ENCODE results near the gene PITPNC1.
A peak's percentile ranks its signal among the peaks of the same experiment; 100 is the strongest.

PITPNC1 gene

GRCh38 chr17:67531291-67531690 lies 154.2 kb downstream of the PITPNC1 start:
- no peaks in the 10 kb centered on the region for H4K20me1 ChIP-seq (ENCODE audit: insufficient read depth, low read length)
- H2AFZ ChIP-seq (ENCODE audit: low read length): peak overlapping the region; percentile 16
- H3K9me3 ChIP-seq (replicated peaks; ENCODE audit: insufficient read depth, low read length): no peaks in the 10 kb centered on the region
- no peaks in the 10 kb centered on the region for H3K27me3 ChIP-seq (replicated peaks; ENCODE audit: insufficient read depth, low read length)
- peak overlapping the region; percentile 78 for H3K4me2 ChIP-seq (ENCODE audit: low read depth, low read length)
- no peaks in the 10 kb centered on the region for H3K36me3 ChIP-seq (replicated peaks; ENCODE audit: insufficient read depth, low read length)
- peak overlapping the region; percentile 27; the same call in 1 of the 2 replicates for H3K9ac ChIP-seq (ENCODE audit: low read length)
- H3K4me3 ChIP-seq (ENCODE audit: low read length): peak overlapping the region; percentile 51
- H3K9me2 ChIP-seq (replicated peaks; ENCODE audit: insufficient read depth, low read length): no peaks in the 10 kb centered on the region
- 0 out of 2 replicates have a peak, but pooled peaks cover 10% of the 10 kb centered on the region for H3K79me2 ChIP-seq (ENCODE audit: low read length)
- H3K27ac ChIP-seq (ENCODE audit: low read length): peak overlapping the region; percentile 0; the same call in 1 of the 2 replicates
- 0 out of 2 replicates have a peak, but pooled peaks cover 6% of the 10 kb centered on the region for H3K4me1 ChIP-seq (ENCODE audit: low read length)
- DNase-seq: peak; percentile 88
- TF ChIP-seq CTCF (IDR thresholded peaks at IDR 0.05; ENCODE audit: low read length) (no peak), EZH2 (optimal IDR thresholded peaks at IDR 0.05; ENCODE audit: low read depth, low read length) (no peak), EZH2phosphoT487 (IDR thresholded peaks at IDR 0.05; ENCODE audit: low read length) (no peak)
- H3F3A ChIP-seq (ENCODE audit: insufficient read depth, low read length): 0 out of 2 replicates have a peak, but pooled peaks cover 3% of the 10 kb centered on the region

- DNase-seq: no peak
- Histone ChIP-seq H4K20me1 (ENCODE audit: insufficient read depth, low read length) (no peaks in the 10 kb centered on the region), H3F3A (ENCODE audit: insufficient read depth, low read length) (0 out of 2 replicates have a peak, but pooled peaks cover 3% of the 10 kb centered on the region), H3K36me3 (replicated peaks; ENCODE audit: insufficient read depth, low read length) (no peaks in the 10 kb centered on the region), H3K4me1 (ENCODE audit: low read length) (0 out of 2 replicates have a peak, but pooled peaks cover 6% of the 10 kb centered on the region), H3K4me2 (ENCODE audit: low read depth, low read length) (no peak overlapping the region), H3K9me2 (replicated peaks; ENCODE audit: insufficient read depth, low read length) (no peaks in the 10 kb centered on the region), H3K9ac (ENCODE audit: low read length) (no peak overlapping the region), H3K9me3 (replicated peaks; ENCODE audit: insufficient read depth, low read length) (no peaks in the 10 kb centered on the region), H3K27ac (ENCODE audit: low read length) (no peak overlapping the region), H2AFZ (ENCODE audit: low read length) (peak overlapping the region; percentile 16; the same call in 1 of the 2 replicates), H3K79me2 (ENCODE audit: low read length) (0 out of 2 replicates have a peak, but pooled peaks cover 10% of the 10 kb centered on the region), H3K4me3 (ENCODE audit: low read length) (no peak overlapping the region), H3K27me3 (replicated peaks; ENCODE audit: insufficient read depth, low read length) (no peaks in the 10 kb centered on the region)
- no peak for TF ChIP-seq EZH2phosphoT487 (IDR thresholded peaks at IDR 0.05; ENCODE audit: low read length)
- no peak for TF ChIP-seq EZH2 (optimal IDR thresholded peaks at IDR 0.05; ENCODE audit: low read depth, low read length)
- TF ChIP-seq CTCF (IDR thresholded peaks at IDR 0.05; ENCODE audit: low read length): no peak
Measured at GRCh38 chr17:67532326-67532871, 155.3 kb downstream of the PITPNC1 start.

- no peak for DNase-seq
- no peak overlapping the region for H2AFZ ChIP-seq (ENCODE audit: low read length)
Measured at GRCh38 chr17:67534941-67535340, 157.9 kb downstream of the PITPNC1 start.

More at GRCh38 chr17:67534941-67535340, 157.9 kb downstream of the PITPNC1 start:
- Histone ChIP-seq H3K4me3 (ENCODE audit: low read length) (no peak overlapping the region), H3F3A (ENCODE audit: insufficient read depth, low read length) (0 out of 2 replicates have a peak, but pooled peaks cover 3% of the 10 kb centered on the region), H3K4me2 (ENCODE audit: low read depth, low read length) (no peak overlapping the region), H3K9me2 (replicated peaks; ENCODE audit: insufficient read depth, low read length) (no peaks in the 10 kb centered on the region), H3K27ac (ENCODE audit: low read length) (no peak overlapping the region), H3K36me3 (replicated peaks; ENCODE audit: insufficient read depth, low read length) (no peaks in the 10 kb centered on the region), H3K9ac (ENCODE audit: low read length) (no peak overlapping the region), H4K20me1 (ENCODE audit: insufficient read depth, low read length) (no peaks in the 10 kb centered on the region), H3K4me1 (ENCODE audit: low read length) (0 out of 2 replicates have a peak, but pooled peaks cover 6% of the 10 kb centered on the region), H3K27me3 (replicated peaks; ENCODE audit: insufficient read depth, low read length) (no peaks in the 10 kb centered on the region), H3K9me3 (replicated peaks; ENCODE audit: insufficient read depth, low read length) (no peaks in the 10 kb centered on the region), H3K79me2 (ENCODE audit: low read length) (0 out of 2 replicates have a peak, but pooled peaks cover 10% of the 10 kb centered on the region)
- TF ChIP-seq EZH2phosphoT487 (IDR thresholded peaks at IDR 0.05; ENCODE audit: low read length) (no peak), EZH2 (optimal IDR thresholded peaks at IDR 0.05; ENCODE audit: low read depth, low read length) (no peak), CTCF (IDR thresholded peaks at IDR 0.05; ENCODE audit: low read length) (no peak)
